ENCODE data around the gene USH2A.

- no peak for TF ChIP-seq POLR2A (IDR thresholded peaks at IDR 0.05)
- TF ChIP-seq CTCF (IDR thresholded peaks at IDR 0.05) = no peak
These were observed 703.1 kb downstream of the USH2A start for GRCh38 chr1:215720126-215720525.

Data from testis (tissue), 2 donors.